ENCODE measurements around the gene EDC4. TPM values are rescaled to one million over a fixed set of nuclear protein-coding genes. Genes with fewer than 3 reads are reported as not detected.
"Not testable (repeated sequence)": the region's sequence is repeated elsewhere in the genome, so short reads cannot be mapped to it uniquely, and the experiment has no call there.

EDC4 gene
- total RNA-seq, 1 donor from 2014 or later, result 61.2 TPM

GRCh38 chr16:67861877-67862276, 11.0 kb upstream of the EDC4 start:
- TF ChIP-seq CTCF (conservative IDR thresholded peaks at IDR 0.05; ENCODE audit: low read depth, low read length), result no peak
- DNase-seq (ENCODE audit: low read depth), result no peak
- H3K4me3 ChIP-seq (ENCODE audit: low read depth, low read length), result no peak overlapping the region

GRCh38 chr16:67862623-67863583, 9.9 kb upstream of the EDC4 start:
- no peak for DNase-seq (ENCODE audit: low read depth)

GRCh38 chr16:67864044-67864443, 8.8 kb upstream of the EDC4 start:
- H3K4me3 ChIP-seq (ENCODE audit: low read depth, low read length); DNase-seq (ENCODE audit: low read depth): not testable (repeated sequence)

More at GRCh38 chr16:67862623-67863583, 9.9 kb upstream of the EDC4 start:
- H3K4me3 ChIP-seq (ENCODE audit: low read depth, low read length), result no peak overlapping the region
- no peak for TF ChIP-seq CTCF (conservative IDR thresholded peaks at IDR 0.05; ENCODE audit: low read depth, low read length)

- H3K4me3 ChIP-seq (ENCODE audit: low read depth, low read length), result no peak overlapping the region
- no peak for DNase-seq (ENCODE audit: low read depth)
- no peak for TF ChIP-seq CTCF (conservative IDR thresholded peaks at IDR 0.05; ENCODE audit: low read depth, low read length)
Observed at GRCh38 chr16:67864594-67864993, 8.3 kb upstream of the EDC4 start.

- TF ChIP-seq CTCF (conservative IDR thresholded peaks at IDR 0.05; ENCODE audit: low read depth, low read length), result peak; percentile 72
- DNase-seq (ENCODE audit: low read depth), result no peak
Observed at GRCh38 chr16:67865318-67865717, 7.5 kb upstream of the EDC4 start.

GRCh38 chr16:67868290-67868689, 4.6 kb upstream of the EDC4 start:
- no peak for TF ChIP-seq CTCF (conservative IDR thresholded peaks at IDR 0.05; ENCODE audit: low read depth, low read length)
- DNase-seq (ENCODE audit: low read depth), result no peak
- H3K4me3 ChIP-seq (ENCODE audit: low read depth, low read length), result no peak overlapping the region

More at GRCh38 chr16:67865318-67865717, 7.5 kb upstream of the EDC4 start:
- no peak overlapping the region for H3K4me3 ChIP-seq (ENCODE audit: low read depth, low read length)

- TF ChIP-seq CTCF (conservative IDR thresholded peaks at IDR 0.05; ENCODE audit: low read depth, low read length), result no peak
Observed at GRCh38 chr16:67869653-67870052, 3.2 kb upstream of the EDC4 start.

More at GRCh38 chr16:67869653-67870052, 3.2 kb upstream of the EDC4 start:
- H3K4me3 ChIP-seq (ENCODE audit: low read depth, low read length), result no peak overlapping the region
- DNase-seq (ENCODE audit: low read depth), result no peak

Measured in epithelial cell of proximal tubule (primary cell).